Tibial nerve (tissue), 4 donors: ENCODE results near the gene RAB39A.

Experiments
- EP300 ChIP-seq, 2 donors: sonication (generic); formaldehyde crosslinking; IDR thresholded peaks; one replicate each; pipeline ENCODE4 v1.6.1; 2017; ENCODE audit warnings: antibody characterized with exemption in 2 of 2, mild to moderate bottlenecking in 1 of 2
- POLR2A ChIP-seq, 2 donors: fragments of 450-650 bp; IDR thresholded peaks; one replicate each; pipeline ENCODE4 v1.6.1; 2017; ENCODE audit warnings: antibody characterized with exemption in 2 of 2, mild to moderate bottlenecking in 2 of 2, moderate library complexity in 2 of 2
- TF ChIP-seq, protein P1 (sequence below), 5 experiments: fragments of 200-600 bp in 3 of 5; fragments of 450-650 bp in 2 of 5; sonication (generic) in 3 of 5; IDR thresholded peaks; one replicate each; pipeline ENCODE4 v1.5.1; 2016 to 2019; ENCODE audit warnings: antibody characterized with exemption in 5 of 5, mild to moderate bottlenecking in 3 of 5, moderate library complexity in 2 of 5

DNA sequence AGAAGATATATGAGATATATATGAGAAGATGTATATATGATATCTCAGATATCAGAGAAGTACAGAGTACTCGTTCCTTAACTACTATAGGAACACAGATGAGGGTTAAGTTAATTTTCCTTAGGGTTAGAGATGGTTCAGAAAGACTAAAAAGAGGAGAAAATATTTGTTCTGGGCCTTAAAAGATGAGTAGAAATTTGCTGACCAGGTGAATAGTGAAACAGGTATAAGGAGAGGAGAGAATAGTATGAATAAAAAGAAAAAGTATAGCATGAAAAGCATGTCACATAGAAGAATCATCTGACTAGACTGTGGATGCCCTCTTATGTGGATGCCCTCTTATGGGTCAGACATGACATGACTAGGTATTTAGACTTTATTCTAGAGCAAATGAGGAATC is 6.3 kb upstream of the RAB39A start:
- TF ChIP-seq, protein P1, sequence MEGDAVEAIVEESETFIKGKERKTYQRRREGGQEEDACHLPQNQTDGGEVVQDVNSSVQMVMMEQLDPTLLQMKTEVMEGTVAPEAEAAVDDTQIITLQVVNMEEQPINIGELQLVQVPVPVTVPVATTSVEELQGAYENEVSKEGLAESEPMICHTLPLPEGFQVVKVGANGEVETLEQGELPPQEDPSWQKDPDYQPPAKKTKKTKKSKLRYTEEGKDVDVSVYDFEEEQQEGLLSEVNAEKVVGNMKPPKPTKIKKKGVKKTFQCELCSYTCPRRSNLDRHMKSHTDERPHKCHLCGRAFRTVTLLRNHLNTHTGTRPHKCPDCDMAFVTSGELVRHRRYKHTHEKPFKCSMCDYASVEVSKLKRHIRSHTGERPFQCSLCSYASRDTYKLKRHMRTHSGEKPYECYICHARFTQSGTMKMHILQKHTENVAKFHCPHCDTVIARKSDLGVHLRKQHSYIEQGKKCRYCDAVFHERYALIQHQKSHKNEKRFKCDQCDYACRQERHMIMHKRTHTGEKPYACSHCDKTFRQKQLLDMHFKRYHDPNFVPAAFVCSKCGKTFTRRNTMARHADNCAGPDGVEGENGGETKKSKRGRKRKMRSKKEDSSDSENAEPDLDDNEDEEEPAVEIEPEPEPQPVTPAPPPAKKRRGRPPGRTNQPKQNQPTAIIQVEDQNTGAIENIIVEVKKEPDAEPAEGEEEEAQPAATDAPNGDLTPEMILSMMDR (IDR thresholded peaks at IDR 0.05): no peak
- TF ChIP-seq POLR2A (IDR thresholded peaks at IDR 0.05) (no peak), EP300 (IDR thresholded peaks at IDR 0.05) (no peak)
